HEK293 (cell line): ENCODE measurements around the gene STRN4.
A peak's percentile ranks its signal among the peaks of the same experiment; 100 is the strongest.

ENCODE experiments used
- CTCF ChIA-PET: fragments of 350-600 bp; formaldehyde crosslinking; extraction: SDS; loops from one replicate; lab custom pipeline; 2021; ENCODE audit warnings: antibody characterized with exemption; lab: Yijun Ruan, JAX
- POLR2A ChIA-PET: fragments of 300-600 bp; formaldehyde crosslinking; extraction: SDS; loops from one replicate; lab custom pipeline; 2020; ENCODE audit warnings: antibody characterized with exemption, inconsistent platforms; lab: Yijun Ruan, JAX
- H3K27ac ChIP-seq: fragments of 200-500 bp; sonication (Bioruptor generic); 2 replicates; pipeline ENCODE4 v1.5.1; 2014; ENCODE audit warnings: low read depth, low read length, control low read depth, inconsistent platforms; ENCODE audit errors: extremely low read depth
- H3K36me3 ChIP-seq, 2 experiments: fragments of 200-500 bp in 1 of 2; sonication (Bioruptor generic) in 1 of 2; 1 replicate in 1 of 2; 2 replicates in 1 of 2; pipeline ENCODE4 v1.5.1; 2014 to 2017; ENCODE audit warnings: inconsistent platforms in 2 of 2, low read length in 2 of 2; ENCODE audit not compliant: control insufficient read depth in 2 of 2, insufficient read depth in 1 of 2
- H3K4me1 ChIP-seq: fragments of 200-500 bp; sonication (Bioruptor generic); 2 replicates; pipeline ENCODE4 v1.5.1; 2014; ENCODE audit warnings: mild to moderate bottlenecking, low read length, inconsistent platforms; ENCODE audit not compliant: control insufficient read depth, insufficient read depth
- H3K4me3 ChIP-seq: 2 replicates; pipeline ENCODE4 v1.5.1; 2011; ENCODE audit warnings: low read depth, mild to moderate bottlenecking, control low read depth, low read length, moderate library complexity
- H3K9me3 ChIP-seq: fragments of 200-500 bp; sonication (Bioruptor generic); 2 replicates; pipeline ENCODE4 v1.5.1; 2014; ENCODE audit warnings: low read depth, low read length, inconsistent platforms; ENCODE audit not compliant: control insufficient read depth, insufficient read depth
- HOXA7 ChIP-seq: sonication (generic); formaldehyde crosslinking; IDR thresholded peaks from 2 replicates; pipeline ENCODE4 v1.8.1; 2022; ENCODE audit warnings: missing genetic modification reagents, borderline replicate concordance
- INSM2 ChIP-seq: fragments of 450-650 bp; formaldehyde crosslinking; IDR thresholded peaks from 2 replicates; pipeline ENCODE4 v1.5.1; 2016; ENCODE audit warnings: missing biosample characterization, missing genetic modification characterization
- KLF8 ChIP-seq: fragments of 450-650 bp; formaldehyde crosslinking; IDR thresholded peaks from 2 replicates; pipeline ENCODE4 v1.5.1; 2016; ENCODE audit warnings: missing biosample characterization, missing genetic modification characterization
- KLF9 ChIP-seq: fragments of 450-650 bp; formaldehyde crosslinking; IDR thresholded peaks from 2 replicates; pipeline ENCODE4 v1.5.1; 2016; ENCODE audit warnings: missing biosample characterization, missing genetic modification characterization, low read depth
- RBAK ChIP-seq: fragments of 450-650 bp; formaldehyde crosslinking; IDR thresholded peaks from 2 replicates; pipeline ENCODE4 v1.5.1; 2016; ENCODE audit warnings: missing biosample characterization, missing genetic modification characterization
- REPIN1 ChIP-seq: fragments of 450-650 bp; formaldehyde crosslinking; IDR thresholded peaks from 2 replicates; pipeline ENCODE4 v1.5.1; 2017; ENCODE audit warnings: missing biosample characterization, missing genetic modification characterization, low read depth
- SP2 ChIP-seq: fragments of 450-650 bp; formaldehyde crosslinking; IDR thresholded peaks from 2 replicates; pipeline ENCODE4 v1.5.1; 2016; ENCODE audit warnings: missing biosample characterization, missing genetic modification characterization
- WT1 ChIP-seq: fragments of 450-650 bp; formaldehyde crosslinking; IDR thresholded peaks from 2 replicates; pipeline ENCODE4 v1.5.1; 2016; ENCODE audit warnings: missing biosample characterization, missing genetic modification characterization
- ZBTB17 ChIP-seq: fragments of 450-650 bp; formaldehyde crosslinking; IDR thresholded peaks from 2 replicates; pipeline ENCODE4 v1.5.1; 2016; ENCODE audit warnings: missing biosample characterization, missing genetic modification characterization
- ZFP41 ChIP-seq: fragments of 450-650 bp; formaldehyde crosslinking; IDR thresholded peaks from 2 replicates; pipeline ENCODE4 v1.5.1; 2016; ENCODE audit warnings: missing biosample characterization, missing genetic modification characterization, borderline replicate concordance
- ZNF114 ChIP-seq: fragments of 450-650 bp; formaldehyde crosslinking; IDR thresholded peaks from 2 replicates; pipeline ENCODE4 v1.5.0; 2017; ENCODE audit warnings: missing biosample characterization, missing genetic modification characterization
- ZNF132 ChIP-seq: fragments of 450-650 bp; formaldehyde crosslinking; IDR thresholded peaks from 2 replicates; pipeline ENCODE4 v1.5.1; 2017; ENCODE audit warnings: missing biosample characterization, missing genetic modification characterization, borderline replicate concordance
- ZNF169 ChIP-seq: fragments of 450-650 bp; formaldehyde crosslinking; IDR thresholded peaks from 2 replicates; pipeline ENCODE4 v1.5.1; 2016; ENCODE audit warnings: missing biosample characterization, missing genetic modification characterization
- ZNF433 ChIP-seq: fragments of 450-650 bp; formaldehyde crosslinking; IDR thresholded peaks from 2 replicates; pipeline ENCODE4 v1.5.1; 2016; ENCODE audit warnings: missing biosample characterization, missing genetic modification characterization, low read depth
- ZNF48 ChIP-seq: fragments of 450-650 bp; formaldehyde crosslinking; IDR thresholded peaks from 2 replicates; pipeline ENCODE4 v1.5.1; 2016; ENCODE audit warnings: missing biosample characterization, missing genetic modification characterization
- ZNF501 ChIP-seq: fragments of 450-650 bp; formaldehyde crosslinking; IDR thresholded peaks from 2 replicates; pipeline ENCODE4 v1.5.1; 2016; ENCODE audit warnings: missing biosample characterization, missing genetic modification characterization
- ZNF610 ChIP-seq: fragments of 450-650 bp; formaldehyde crosslinking; IDR thresholded peaks from 2 replicates; pipeline ENCODE4 v1.5.1; 2016; ENCODE audit warnings: missing biosample characterization, missing genetic modification characterization, borderline replicate concordance
- ZNF785 ChIP-seq: fragments of 450-650 bp; formaldehyde crosslinking; IDR thresholded peaks from 2 replicates; pipeline ENCODE4 v1.5.1; 2016; ENCODE audit warnings: missing biosample characterization, missing genetic modification characterization
- TF ChIP-seq, protein P1 (sequence below): fragments of 450-650 bp; formaldehyde crosslinking; IDR thresholded peaks from 2 replicates; pipeline ENCODE4 v1.5.1; 2016; ENCODE audit warnings: missing biosample characterization, missing genetic modification characterization
- TF ChIP-seq, protein P2 (sequence below): fragments of 450-650 bp; formaldehyde crosslinking; IDR thresholded peaks from 2 replicates; pipeline ENCODE4 v1.5.1; 2016; ENCODE audit warnings: missing biosample characterization, missing genetic modification characterization
- TF ChIP-seq, protein P3 (sequence below): fragments of 450-650 bp; formaldehyde crosslinking; IDR thresholded peaks from 2 replicates; pipeline ENCODE4 v1.5.1; 2016; ENCODE audit warnings: missing biosample characterization, missing genetic modification characterization
- TF ChIP-seq, protein P4 (sequence below): fragments of 450-650 bp; formaldehyde crosslinking; IDR thresholded peaks from 2 replicates; pipeline ENCODE4 v1.5.1; 2016; ENCODE audit warnings: missing biosample characterization, missing genetic modification characterization

STRN4 gene

GRCh38 chr19:46718157-46718933, 27.9 kb downstream of the STRN4 start:
- Histone ChIP-seq H3K4me3 (no peak overlapping the region), H3K4me1 (peaks cover 15% of the 10 kb centered on the region), H3K27ac (peak overlapping the region; percentile 43), H3K9me3 (no peaks in the 10 kb centered on the region), H3K36me3 (peaks cover 9 to 43% of the 10 kb centered on the region in 2 experiments; a peak in 2 of 3 replicates)
- CTCF ChIA-PET = interaction anchor here (0.6 to 2.2 kb wide), 4 partner anchors 10 to 38 kb away, joined by 3 to 10 read pairs (median 3); no protein-coding TSS in a partner anchor
- TF ChIP-seq, protein P1, sequence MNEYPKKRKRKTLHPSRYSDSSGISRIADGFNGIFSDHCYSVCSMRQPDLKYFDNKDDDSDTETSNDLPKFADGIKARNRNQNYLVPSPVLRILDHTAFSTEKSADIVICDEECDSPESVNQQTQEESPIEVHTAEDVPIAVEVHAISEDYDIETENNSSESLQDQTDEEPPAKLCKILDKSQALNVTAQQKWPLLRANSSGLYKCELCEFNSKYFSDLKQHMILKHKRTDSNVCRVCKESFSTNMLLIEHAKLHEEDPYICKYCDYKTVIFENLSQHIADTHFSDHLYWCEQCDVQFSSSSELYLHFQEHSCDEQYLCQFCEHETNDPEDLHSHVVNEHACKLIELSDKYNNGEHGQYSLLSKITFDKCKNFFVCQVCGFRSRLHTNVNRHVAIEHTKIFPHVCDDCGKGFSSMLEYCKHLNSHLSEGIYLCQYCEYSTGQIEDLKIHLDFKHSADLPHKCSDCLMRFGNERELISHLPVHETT (tag by site-specific recombination) = no peak
- TF ChIP-seq ZNF48 = no peak
- TF ChIP-seq, protein P2, sequence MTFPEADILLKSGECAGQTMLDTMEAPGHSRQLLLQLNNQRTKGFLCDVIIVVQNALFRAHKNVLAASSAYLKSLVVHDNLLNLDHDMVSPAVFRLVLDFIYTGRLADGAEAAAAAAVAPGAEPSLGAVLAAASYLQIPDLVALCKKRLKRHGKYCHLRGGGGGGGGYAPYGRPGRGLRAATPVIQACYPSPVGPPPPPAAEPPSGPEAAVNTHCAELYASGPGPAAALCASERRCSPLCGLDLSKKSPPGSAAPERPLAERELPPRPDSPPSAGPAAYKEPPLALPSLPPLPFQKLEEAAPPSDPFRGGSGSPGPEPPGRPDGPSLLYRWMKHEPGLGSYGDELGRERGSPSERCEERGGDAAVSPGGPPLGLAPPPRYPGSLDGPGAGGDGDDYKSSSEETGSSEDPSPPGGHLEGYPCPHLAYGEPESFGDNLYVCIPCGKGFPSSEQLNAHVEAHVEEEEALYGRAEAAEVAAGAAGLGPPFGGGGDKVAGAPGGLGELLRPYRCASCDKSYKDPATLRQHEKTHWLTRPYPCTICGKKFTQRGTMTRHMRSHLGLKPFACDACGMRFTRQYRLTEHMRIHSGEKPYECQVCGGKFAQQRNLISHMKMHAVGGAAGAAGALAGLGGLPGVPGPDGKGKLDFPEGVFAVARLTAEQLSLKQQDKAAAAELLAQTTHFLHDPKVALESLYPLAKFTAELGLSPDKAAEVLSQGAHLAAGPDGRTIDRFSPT (tag by site-specific recombination) = no peak
- TF ChIP-seq SP2 (tag by site-specific recombination) = peak; percentile 33
- TF ChIP-seq RBAK (tag by site-specific recombination) = no peak
- TF ChIP-seq ZNF501 (tag by site-specific recombination) = no peak
- TF ChIP-seq, protein P3, sequence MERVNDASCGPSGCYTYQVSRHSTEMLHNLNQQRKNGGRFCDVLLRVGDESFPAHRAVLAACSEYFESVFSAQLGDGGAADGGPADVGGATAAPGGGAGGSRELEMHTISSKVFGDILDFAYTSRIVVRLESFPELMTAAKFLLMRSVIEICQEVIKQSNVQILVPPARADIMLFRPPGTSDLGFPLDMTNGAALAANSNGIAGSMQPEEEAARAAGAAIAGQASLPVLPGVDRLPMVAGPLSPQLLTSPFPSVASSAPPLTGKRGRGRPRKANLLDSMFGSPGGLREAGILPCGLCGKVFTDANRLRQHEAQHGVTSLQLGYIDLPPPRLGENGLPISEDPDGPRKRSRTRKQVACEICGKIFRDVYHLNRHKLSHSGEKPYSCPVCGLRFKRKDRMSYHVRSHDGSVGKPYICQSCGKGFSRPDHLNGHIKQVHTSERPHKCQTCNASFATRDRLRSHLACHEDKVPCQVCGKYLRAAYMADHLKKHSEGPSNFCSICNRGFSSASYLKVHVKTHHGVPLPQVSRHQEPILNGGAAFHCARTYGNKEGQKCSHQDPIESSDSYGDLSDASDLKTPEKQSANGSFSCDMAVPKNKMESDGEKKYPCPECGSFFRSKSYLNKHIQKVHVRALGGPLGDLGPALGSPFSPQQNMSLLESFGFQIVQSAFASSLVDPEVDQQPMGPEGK = peak; percentile 13; the same call in 1 of the 2 replicates
- no peak for TF ChIP-seq ZFP41 (tag by site-specific recombination)
- peak; percentile 69 for TF ChIP-seq KLF9 (tag by site-specific recombination)
- TF ChIP-seq ZNF114 (tag by site-specific recombination) = no peak
- TF ChIP-seq KLF8 = no peak
- no peak for TF ChIP-seq ZNF610 (tag by site-specific recombination)
- no peak for TF ChIP-seq ZNF433
- TF ChIP-seq, protein P4, sequence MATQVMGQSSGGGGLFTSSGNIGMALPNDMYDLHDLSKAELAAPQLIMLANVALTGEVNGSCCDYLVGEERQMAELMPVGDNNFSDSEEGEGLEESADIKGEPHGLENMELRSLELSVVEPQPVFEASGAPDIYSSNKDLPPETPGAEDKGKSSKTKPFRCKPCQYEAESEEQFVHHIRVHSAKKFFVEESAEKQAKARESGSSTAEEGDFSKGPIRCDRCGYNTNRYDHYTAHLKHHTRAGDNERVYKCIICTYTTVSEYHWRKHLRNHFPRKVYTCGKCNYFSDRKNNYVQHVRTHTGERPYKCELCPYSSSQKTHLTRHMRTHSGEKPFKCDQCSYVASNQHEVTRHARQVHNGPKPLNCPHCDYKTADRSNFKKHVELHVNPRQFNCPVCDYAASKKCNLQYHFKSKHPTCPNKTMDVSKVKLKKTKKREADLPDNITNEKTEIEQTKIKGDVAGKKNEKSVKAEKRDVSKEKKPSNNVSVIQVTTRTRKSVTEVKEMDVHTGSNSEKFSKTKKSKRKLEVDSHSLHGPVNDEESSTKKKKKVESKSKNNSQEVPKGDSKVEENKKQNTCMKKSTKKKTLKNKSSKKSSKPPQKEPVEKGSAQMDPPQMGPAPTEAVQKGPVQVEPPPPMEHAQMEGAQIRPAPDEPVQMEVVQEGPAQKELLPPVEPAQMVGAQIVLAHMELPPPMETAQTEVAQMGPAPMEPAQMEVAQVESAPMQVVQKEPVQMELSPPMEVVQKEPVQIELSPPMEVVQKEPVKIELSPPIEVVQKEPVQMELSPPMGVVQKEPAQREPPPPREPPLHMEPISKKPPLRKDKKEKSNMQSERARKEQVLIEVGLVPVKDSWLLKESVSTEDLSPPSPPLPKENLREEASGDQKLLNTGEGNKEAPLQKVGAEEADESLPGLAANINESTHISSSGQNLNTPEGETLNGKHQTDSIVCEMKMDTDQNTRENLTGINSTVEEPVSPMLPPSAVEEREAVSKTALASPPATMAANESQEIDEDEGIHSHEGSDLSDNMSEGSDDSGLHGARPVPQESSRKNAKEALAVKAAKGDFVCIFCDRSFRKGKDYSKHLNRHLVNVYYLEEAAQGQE (tag by site-specific recombination) = no peak
- no peak for TF ChIP-seq WT1 (tag by site-specific recombination)
- no peak for TF ChIP-seq ZNF785
- TF ChIP-seq ZNF169 (tag by site-specific recombination) = no peak
- no peak for TF ChIP-seq HOXA7 (CRISPR knock-in tag)
- TF ChIP-seq REPIN1 = no peak
- no peak for TF ChIP-seq INSM2 (tag by site-specific recombination)
- no peak for TF ChIP-seq ZNF132 (tag by site-specific recombination)
- peak; percentile 71; the same call in 1 of the 2 replicates for TF ChIP-seq ZBTB17 (tag by site-specific recombination)
- POLR2A ChIA-PET = interaction anchor here (0.6 to 0.8 kb wide), 3 partner anchors 11 to 559 kb away, joined by 3 to 6 read pairs (median 3); no protein-coding TSS in a partner anchor
